ENCODE results near the gene QRFP.
A peak's percentile ranks its signal among the peaks of the same experiment; 100 is the strongest.

The QRFP gene, protein sequence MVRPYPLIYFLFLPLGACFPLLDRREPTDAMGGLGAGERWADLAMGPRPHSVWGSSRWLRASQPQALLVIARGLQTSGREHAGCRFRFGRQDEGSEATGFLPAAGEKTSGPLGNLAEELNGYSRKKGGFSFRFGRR

DNA sequence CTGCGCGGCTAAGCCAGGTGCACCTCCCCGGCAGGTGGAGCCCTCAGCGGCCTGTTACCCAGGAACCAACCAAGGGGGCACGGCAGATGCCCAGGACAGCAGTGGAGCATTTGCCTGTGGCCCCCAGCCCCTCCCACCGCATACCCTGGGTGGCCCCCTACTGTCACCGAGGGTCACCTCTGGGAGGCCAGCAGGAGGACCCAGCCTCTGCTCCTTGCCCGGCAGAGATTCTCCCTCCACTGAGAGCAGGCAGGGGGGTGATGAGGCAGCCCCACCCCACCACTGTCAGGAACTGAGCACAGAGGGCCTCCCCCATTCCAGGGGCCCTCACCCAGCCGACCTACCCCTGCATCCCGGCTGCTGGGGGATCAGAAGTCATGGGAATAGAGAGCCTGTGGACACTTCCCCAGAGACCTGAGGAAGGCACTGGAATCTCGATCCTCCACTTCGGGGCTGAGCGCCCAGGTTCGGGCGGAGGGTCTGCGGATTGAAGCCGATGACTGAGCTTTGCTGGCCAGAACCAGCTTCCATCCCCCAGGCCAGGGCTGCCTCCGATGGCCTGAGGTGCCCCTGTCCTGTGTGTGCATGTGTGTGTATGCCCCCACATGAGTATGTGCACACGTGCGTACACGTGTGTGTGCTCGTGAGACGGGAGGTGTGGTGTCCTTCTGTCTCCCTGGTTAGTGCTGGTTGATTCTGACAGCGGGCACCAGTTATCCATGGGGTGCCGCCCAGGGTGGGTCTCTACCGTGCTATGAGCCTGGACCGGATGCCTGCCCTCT lies at the start of gene QRFP:
Gene QRFP, minus strand, starts transcription at position 580 of the 782 bp plus-strand sequence. CDS start 2,974 bp downstream, outside the sequence.
- H3K9me3 ChIP-seq (ENCODE audit: control insufficient read depth, insufficient read depth, low read depth, low read length), result no peaks in the 10 kb centered on the region
- CTCF ChIA-PET, result interaction anchor here (0.7 to 1.2 kb wide), 2 partner anchors 30 to 90 kb away, joined by 3 to 4 read pairs; no protein-coding TSS in a partner anchor
- H3K36me3 ChIP-seq (ENCODE audit: control insufficient read depth in 2 of 2, insufficient read depth in 1 of 2, low read length in 2 of 2), result peaks cover 0 to 22% of the 10 kb centered on the region in 2 experiments; a peak in 1 of 3 replicates
- H3K4me1 ChIP-seq (ENCODE audit: control insufficient read depth, insufficient read depth, low read length), result no peaks in the 10 kb centered on the region
- POLR2A ChIA-PET, result interaction anchor here (0.6 kb wide), 1 partner anchor 46 kb away, joined by 4 read pairs; no protein-coding TSS in a partner anchor
- no peak within 1 kb of the TSS for H3K27ac ChIP-seq (ENCODE audit: extremely low read depth, low read depth, low read length)
- TF ChIP-seq GLIS2 (tag by site-specific recombination; IDR thresholded peaks at IDR 0.05) (peak; percentile 32), ZNF624 (tag by site-specific recombination; IDR thresholded peaks at IDR 0.05) (no peak)
- no peak within 1 kb of the TSS for H3K4me3 ChIP-seq (ENCODE audit: low read depth, low read length)

DNA sequence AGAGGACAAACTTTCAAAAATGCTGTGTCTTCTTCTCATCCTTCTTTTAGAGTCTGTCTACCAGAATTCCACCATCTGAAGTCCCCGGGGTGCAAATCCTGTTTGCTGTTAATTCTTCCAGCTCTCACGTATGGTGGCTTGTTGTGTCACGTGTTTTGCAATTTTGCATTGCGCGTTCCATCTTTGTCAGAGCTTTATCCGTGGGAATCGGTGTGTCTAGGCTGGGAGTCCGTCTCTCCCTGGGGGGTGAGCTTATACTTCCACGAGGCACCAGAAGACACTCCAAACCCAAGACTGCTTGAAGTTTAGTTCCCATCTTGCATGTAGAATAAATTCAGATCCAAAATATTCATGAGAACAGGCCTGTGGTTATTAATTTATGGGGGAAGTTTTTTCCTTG lies 48.6 kb upstream of the QRFP start:
- no peaks in the 10 kb centered on the region for H3K36me3 ChIP-seq (ENCODE audit: control insufficient read depth in 2 of 2, insufficient read depth in 1 of 2, low read length in 2 of 2)
- ChIA-PET CTCF (interaction anchor here (0.6 to 6.8 kb wide), 4 partner anchors 53 to 96 kb away, joined by 3 to 49 read pairs (median 5); no protein-coding TSS in a partner anchor), POLR2A (no interaction called here)
- H3K4me1 ChIP-seq (ENCODE audit: control insufficient read depth, insufficient read depth, low read length), result no peaks in the 10 kb centered on the region
- H3K9me3 ChIP-seq (ENCODE audit: control insufficient read depth, insufficient read depth, low read depth, low read length), result no peaks in the 10 kb centered on the region
- H3K27ac ChIP-seq (ENCODE audit: extremely low read depth, low read depth, low read length), result no peak overlapping the region
- no peak overlapping the region for H3K4me3 ChIP-seq (ENCODE audit: low read depth, low read length)
- TF ChIP-seq, protein P1, sequence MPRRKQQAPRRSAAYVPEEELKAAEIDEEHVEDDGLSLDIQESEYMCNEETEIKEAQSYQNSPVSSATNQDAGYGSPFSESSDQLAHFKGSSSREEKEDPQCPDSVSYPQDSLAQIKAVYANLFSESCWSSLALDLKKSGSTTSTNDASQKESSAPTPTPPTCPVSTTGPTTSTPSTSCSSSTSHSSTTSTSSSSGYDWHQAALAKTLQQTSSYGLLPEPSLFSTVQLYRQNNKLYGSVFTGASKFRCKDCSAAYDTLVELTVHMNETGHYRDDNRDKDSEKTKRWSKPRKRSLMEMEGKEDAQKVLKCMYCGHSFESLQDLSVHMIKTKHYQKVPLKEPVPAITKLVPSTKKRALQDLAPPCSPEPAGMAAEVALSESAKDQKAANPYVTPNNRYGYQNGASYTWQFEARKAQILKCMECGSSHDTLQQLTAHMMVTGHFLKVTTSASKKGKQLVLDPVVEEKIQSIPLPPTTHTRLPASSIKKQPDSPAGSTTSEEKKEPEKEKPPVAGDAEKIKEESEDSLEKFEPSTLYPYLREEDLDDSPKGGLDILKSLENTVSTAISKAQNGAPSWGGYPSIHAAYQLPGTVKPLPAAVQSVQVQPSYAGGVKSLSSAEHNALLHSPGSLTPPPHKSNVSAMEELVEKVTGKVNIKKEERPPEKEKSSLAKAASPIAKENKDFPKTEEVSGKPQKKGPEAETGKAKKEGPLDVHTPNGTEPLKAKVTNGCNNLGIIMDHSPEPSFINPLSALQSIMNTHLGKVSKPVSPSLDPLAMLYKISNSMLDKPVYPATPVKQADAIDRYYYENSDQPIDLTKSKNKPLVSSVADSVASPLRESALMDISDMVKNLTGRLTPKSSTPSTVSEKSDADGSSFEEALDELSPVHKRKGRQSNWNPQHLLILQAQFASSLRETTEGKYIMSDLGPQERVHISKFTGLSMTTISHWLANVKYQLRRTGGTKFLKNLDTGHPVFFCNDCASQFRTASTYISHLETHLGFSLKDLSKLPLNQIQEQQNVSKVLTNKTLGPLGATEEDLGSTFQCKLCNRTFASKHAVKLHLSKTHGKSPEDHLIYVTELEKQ (tag by site-specific recombination; IDR thresholded peaks at IDR 0.05; ENCODE audit: borderline replicate concordance), result no peak
- TF ChIP-seq ZNF266 (tag by site-specific recombination; IDR thresholded peaks at IDR 0.05; ENCODE audit: low read depth), result no peak
- no peak for TF ChIP-seq WT1 (tag by site-specific recombination; IDR thresholded peaks at IDR 0.05)
- no peak for TF ChIP-seq ZNF416 (tag by site-specific recombination; IDR thresholded peaks at IDR 0.05)
- no peak for TF ChIP-seq ZNF585B (tag by site-specific recombination; IDR thresholded peaks at IDR 0.05)
- TF ChIP-seq RBAK (tag by site-specific recombination; IDR thresholded peaks at IDR 0.05), result no peak
- TF ChIP-seq, protein P2, sequence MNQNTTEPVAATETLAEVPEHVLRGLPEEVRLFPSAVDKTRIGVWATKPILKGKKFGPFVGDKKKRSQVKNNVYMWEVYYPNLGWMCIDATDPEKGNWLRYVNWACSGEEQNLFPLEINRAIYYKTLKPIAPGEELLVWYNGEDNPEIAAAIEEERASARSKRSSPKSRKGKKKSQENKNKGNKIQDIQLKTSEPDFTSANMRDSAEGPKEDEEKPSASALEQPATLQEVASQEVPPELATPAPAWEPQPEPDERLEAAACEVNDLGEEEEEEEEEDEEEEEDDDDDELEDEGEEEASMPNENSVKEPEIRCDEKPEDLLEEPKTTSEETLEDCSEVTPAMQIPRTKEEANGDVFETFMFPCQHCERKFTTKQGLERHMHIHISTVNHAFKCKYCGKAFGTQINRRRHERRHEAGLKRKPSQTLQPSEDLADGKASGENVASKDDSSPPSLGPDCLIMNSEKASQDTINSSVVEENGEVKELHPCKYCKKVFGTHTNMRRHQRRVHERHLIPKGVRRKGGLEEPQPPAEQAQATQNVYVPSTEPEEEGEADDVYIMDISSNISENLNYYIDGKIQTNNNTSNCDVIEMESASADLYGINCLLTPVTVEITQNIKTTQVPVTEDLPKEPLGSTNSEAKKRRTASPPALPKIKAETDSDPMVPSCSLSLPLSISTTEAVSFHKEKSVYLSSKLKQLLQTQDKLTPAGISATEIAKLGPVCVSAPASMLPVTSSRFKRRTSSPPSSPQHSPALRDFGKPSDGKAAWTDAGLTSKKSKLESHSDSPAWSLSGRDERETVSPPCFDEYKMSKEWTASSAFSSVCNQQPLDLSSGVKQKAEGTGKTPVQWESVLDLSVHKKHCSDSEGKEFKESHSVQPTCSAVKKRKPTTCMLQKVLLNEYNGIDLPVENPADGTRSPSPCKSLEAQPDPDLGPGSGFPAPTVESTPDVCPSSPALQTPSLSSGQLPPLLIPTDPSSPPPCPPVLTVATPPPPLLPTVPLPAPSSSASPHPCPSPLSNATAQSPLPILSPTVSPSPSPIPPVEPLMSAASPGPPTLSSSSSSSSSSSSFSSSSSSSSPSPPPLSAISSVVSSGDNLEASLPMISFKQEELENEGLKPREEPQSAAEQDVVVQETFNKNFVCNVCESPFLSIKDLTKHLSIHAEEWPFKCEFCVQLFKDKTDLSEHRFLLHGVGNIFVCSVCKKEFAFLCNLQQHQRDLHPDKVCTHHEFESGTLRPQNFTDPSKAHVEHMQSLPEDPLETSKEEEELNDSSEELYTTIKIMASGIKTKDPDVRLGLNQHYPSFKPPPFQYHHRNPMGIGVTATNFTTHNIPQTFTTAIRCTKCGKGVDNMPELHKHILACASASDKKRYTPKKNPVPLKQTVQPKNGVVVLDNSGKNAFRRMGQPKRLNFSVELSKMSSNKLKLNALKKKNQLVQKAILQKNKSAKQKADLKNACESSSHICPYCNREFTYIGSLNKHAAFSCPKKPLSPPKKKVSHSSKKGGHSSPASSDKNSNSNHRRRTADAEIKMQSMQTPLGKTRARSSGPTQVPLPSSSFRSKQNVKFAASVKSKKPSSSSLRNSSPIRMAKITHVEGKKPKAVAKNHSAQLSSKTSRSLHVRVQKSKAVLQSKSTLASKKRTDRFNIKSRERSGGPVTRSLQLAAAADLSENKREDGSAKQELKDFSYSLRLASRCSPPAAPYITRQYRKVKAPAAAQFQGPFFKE (tag by site-specific recombination; IDR thresholded peaks at IDR 0.05; ENCODE audit: borderline replicate concordance), result no peak
- TF ChIP-seq, protein P3, sequence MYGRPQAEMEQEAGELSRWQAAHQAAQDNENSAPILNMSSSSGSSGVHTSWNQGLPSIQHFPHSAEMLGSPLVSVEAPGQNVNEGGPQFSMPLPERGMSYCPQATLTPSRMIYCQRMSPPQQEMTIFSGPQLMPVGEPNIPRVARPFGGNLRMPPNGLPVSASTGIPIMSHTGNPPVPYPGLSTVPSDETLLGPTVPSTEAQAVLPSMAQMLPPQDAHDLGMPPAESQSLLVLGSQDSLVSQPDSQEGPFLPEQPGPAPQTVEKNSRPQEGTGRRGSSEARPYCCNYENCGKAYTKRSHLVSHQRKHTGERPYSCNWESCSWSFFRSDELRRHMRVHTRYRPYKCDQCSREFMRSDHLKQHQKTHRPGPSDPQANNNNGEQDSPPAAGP (tag by site-specific recombination; IDR thresholded peaks at IDR 0.05), result no peak
- TF ChIP-seq ZFP69B (tag by site-specific recombination; IDR thresholded peaks at IDR 0.05), result no peak
- TF ChIP-seq ZNF785 (tag by site-specific recombination; IDR thresholded peaks at IDR 0.05), result no peak
- TF ChIP-seq YY1 (tag by site-specific recombination; IDR thresholded peaks at IDR 0.05), result no peak
- TF ChIP-seq, protein P4, sequence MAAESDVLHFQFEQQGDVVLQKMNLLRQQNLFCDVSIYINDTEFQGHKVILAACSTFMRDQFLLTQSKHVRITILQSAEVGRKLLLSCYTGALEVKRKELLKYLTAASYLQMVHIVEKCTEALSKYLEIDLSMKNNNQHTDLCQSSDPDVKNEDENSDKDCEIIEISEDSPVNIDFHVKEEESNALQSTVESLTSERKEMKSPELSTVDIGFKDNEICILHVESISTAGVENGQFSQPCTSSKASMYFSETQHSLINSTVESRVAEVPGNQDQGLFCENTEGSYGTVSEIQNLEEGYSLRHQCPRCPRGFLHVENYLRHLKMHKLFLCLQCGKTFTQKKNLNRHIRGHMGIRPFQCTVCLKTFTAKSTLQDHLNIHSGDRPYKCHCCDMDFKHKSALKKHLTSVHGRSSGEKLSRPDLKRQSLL (tag by site-specific recombination; IDR thresholded peaks at IDR 0.05), result no peak

Data from HEK293 (cell line).